MV-4-11 (cell line): Measurements from ENCODE around the gene GON4L.
"Not testable (repeated sequence)": the region's sequence is repeated elsewhere in the genome, so short reads cannot be mapped to it uniquely, and the experiment has no call there.

ENCODE experiments used
- DNase-seq: peaks from one replicate; lab custom pipeline; 2025; lab: John Stamatoyannopoulos, UW

GON4L gene

GRCh38 chr1:155871390-155871789 lies 14.4 kb upstream of the GON4L start:
- DNase-seq, result no peak

GRCh38 chr1:155867766-155868165 lies 10.8 kb upstream of the GON4L start:
- no peak for DNase-seq

GRCh38 chr1:155864393-155864792 lies 7.4 kb upstream of the GON4L start:
- no peak for DNase-seq

GRCh38 chr1:155861896-155862295 lies 4.9 kb upstream of the GON4L start:
- DNase-seq, result no peak

GRCh38 chr1:155860970-155861510 lies 4.0 kb upstream of the GON4L start:
- no peak for DNase-seq

DNA sequence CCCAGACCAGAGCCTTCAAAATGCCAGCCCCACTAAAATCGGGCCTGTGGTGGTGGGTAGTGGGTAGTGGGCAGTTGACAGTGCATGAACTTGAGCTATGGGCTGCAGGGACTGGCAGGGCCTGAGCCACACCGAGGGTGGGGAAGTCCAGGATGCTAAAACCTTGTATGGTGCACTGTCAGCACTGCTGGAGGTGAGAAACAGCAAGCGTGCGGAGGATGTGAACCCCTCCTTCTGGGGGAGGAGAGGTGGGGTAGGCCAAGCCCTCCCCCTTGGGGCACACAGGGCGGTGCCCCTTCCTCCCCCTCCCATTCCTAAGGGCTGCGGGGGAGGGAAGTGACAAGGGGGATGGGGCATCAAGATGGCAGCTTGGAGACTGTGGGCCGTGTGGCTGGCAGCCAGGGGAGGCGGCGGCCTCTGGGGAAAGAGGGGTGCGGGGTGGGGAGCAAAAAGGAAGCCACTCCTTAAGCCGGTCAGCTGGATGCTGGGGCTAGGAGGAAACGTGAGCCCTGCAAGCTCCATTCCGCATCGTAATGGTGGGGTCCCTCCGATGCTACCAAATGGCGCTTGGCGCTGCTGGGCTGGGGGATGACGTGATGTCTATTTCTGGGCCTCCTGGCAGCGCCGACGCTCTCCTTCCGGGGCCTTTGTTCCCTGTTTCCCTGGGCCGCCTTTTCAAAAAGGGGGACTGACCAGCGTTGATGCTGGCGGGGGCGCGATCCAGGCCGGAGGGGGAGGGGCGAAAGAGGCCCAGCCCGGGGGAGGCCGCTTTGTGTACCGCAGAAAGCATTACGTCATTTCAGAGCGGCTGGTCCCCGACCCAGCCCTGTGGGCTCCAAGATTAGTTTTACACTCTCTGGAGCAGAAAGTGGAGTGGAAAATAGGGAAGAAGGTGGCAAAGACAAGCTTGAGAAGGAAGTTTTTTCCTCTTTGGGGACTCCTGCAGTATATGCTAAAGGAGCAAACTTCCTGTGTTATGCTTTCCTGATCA lies 3.2 kb upstream of the GON4L start:
- DNase-seq, result peak; percentile 60

GRCh38 chr1:155859234-155859829 lies 2.3 kb upstream of the GON4L start, which contains the start of gene SYT11:
TSS of gene SYT11 (plus strand) at chr1:155859567. CDS start at chr1:155859762, 195 bp downstream.
- peak; percentile 97 for DNase-seq

GRCh38 chr1:155858800-155859233 lies 1.8 kb upstream of the GON4L start:
- peak; percentile 94 for DNase-seq

DNA sequence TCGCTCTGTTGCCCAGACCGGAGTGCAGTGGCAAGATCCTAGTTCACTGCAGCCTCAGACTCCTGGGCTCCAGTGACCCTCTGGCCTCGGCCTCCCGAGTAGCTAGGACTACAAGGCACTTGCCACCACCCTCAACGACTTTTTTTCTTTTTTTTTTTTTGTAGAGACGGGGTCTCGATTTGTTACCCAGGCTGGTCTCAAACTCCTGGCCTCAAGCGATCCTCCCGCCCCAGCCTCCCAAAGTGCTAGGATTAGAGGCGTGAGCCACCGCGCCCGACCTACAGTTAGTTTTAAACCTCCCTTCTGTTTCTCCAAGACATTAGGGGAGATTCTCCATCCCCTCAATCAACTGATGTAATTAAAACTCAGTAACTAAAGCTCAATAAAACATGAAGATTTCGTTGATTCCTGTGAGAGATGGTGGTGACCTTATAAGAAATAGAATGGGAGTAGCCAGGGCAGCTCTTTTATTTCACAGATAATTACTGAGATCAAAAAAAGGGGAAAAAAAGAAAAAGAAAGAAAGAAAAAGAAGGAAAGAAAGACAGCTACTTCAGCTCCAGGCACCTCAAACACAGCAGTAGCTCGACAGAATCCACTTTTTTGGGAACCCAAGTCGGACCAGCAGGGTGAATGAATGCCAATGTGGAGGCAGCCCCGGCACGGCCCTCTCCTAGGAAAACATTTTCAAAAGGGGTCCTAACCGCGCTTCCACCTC lies 598 bp downstream of the GON4L start:
- DNase-seq, result no peak

GRCh38 chr1:155850345-155850744 lies 6.7 kb downstream of the GON4L start:
- DNase-seq, result no peak

DNA sequence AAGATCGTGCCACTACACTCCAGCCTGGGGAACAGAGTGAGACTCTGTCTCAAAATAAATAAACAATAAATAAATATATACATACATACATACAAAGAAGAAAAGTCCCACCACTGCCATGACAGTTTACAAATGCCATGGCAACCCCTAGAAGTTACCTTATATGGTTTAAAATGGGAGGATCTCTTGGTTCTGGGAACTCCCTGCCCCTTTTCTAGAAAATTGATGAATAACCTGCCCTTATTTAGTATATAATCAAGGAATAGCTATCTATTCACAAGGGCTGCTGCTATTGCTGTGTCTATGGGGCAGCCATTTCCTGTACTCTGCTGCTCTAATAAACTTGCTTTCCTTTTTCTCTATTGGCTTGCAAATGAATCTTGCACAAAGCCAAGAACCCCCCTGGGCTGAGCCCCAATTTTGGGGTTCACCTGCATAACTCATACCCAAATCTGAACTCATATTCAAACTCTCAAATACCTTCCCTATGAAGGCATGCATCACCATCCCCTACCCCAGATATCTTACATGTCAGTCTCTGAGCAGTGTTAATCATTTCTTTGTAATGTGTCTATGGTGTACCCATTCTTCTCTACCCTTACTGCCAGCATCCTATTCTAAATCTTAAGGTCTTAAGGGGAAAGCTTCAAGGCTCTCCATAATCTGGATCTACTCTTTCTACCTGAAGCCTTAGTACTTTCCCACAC lies 9.0 kb downstream of the GON4L start:
- no peak for DNase-seq

GRCh38 chr1:155844860-155845421 lies 12.1 kb downstream of the GON4L start:
- DNase-seq, result no peak

- no peak for DNase-seq
Measured at GRCh38 chr1:155840386-155840785, 16.6 kb downstream of the GON4L start.

GRCh38 chr1:155835548-155835947 lies 21.5 kb downstream of the GON4L start:
- DNase-seq, result no peak

DNA sequence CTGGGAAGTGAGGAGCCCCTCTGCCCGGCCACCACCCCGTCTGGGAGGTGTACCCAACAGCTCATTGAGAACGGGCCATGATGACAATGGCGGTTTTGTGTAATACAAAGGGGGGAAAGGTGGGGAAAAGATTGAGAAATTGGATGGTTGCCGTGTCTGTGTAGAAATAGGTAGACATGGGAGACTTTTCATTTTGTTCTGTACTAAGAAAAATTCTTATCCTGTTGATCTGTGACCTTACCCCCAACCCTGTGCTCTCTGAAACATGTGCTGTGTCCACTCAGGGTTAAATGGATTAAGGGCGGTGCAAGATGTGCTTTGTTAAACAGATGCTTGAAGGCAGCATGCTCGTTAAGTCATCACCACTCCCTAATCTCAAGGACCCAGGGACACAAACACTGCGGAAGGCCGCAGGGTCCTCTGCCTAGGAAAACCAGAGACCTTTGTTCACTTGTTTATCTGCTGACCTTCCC lies 22.1 kb downstream of the GON4L start:
- not testable (repeated sequence) for DNase-seq

GRCh38 chr1:155834296-155834926 lies 22.6 kb downstream of the GON4L start:
- DNase-seq, result peak; percentile 45

DNA sequence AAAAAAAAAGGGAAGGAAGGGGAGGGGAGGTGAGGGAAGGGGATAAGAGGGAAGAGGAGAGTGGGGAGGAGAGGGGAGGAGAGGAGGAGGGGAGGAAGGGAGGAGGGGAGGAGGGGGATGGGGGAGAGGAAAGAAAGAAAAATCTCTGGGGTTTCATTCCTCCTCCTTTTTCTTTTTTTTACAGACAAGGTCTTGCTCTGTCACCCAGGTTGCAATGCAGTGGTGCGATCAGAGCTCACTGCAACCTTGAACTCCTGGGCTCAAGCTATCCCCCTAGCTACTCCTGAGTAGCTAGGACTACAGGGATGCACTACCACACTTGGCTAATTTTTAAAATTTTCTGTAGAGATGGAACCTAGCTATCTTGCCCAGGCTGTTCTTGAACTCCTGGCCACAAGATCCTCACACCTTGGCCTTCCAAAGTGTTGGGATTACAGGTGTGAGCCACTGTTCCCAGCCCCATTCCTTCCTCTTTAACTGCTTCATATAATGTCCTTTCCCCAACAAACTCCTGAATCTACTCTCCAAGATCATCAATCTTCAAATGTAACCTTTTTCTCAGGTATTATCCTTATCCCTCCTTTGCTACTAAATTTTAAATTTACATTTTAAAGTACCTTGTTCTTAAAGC lies 23.2 kb downstream of the GON4L start:
- no peak for DNase-seq

GRCh38 chr1:155831279-155831976 lies 25.6 kb downstream of the GON4L start:
- DNase-seq, result no peak

DNA sequence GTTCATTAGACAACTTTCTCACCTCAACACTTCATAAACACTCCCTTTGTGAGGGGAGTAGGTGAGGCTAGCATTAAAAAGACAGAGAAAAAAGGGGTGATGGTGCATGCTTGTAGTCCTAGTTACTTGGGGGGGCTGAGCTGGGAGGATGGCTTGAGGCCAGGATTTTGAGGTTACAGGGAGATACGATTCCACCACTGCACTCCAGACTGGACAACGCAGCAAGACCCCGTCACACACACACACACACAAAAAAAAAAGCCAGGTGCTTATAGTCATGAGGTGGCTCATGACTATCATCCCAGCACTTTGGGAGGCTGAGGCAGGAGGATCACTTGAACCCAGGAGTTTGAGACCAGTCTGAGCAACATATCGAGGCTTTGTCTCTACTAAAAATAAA lies 29.6 kb downstream of the GON4L start:
- no peak for DNase-seq
